ENCODE data around the gene KRT74. TPM values are rescaled to one million over a fixed set of nuclear protein-coding genes. Genes with fewer than 3 reads are reported as not detected.
"Not testable (repeated sequence)": the region's sequence is repeated elsewhere in the genome, so short reads cannot be mapped to it uniquely, and the experiment has no call there.

Gene KRT74
- total RNA-seq, 6 experiments from 2014 or later, result not detected

DNA sequence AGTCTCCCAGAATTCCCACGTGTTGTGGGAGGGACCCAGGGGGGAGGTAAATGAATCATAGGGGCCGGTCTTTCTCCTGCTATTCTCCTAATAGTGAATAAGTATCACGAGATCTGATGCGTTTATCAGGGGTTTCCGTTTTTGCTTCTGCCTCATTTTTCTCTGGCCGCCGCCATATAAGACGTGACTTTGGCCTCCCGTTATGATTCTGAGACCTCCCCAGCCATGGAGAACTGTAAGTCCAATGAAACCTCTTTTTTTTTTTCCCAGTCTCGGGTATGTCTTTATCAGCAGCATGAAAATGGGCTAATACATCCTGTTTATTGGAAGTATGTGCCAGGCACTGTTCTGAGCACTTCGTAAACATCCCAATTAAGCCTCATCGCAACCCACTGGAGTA, 26.8 kb upstream of the KRT74 start:
- no peak for ATAC-seq
- H3K36me3 ChIP-seq, result no peaks in the 10 kb centered on the region
- no peak for DNase-seq
- no peaks in the 10 kb centered on the region for H3K9me3 ChIP-seq
- peaks cover 0 to 9% of the 10 kb centered on the region in 2 donors for H3K27me3 ChIP-seq
- H3K4me1 ChIP-seq, result no peaks in the 10 kb centered on the region
- no peak overlapping the region for H3K27ac ChIP-seq
- 70% methylated on average over 11 of the region's 12 CpGs for WGBS (ENCODE audit: insufficient coverage, low coverage, low lambda C conversion rate, missing lambda C conversion rate)
- intact Hi-C loops (cut with DNase I), result no loop called here
- no peak for TF ChIP-seq POLR2A (IDR thresholded peaks at IDR 0.05)
- TF ChIP-seq, protein P1, sequence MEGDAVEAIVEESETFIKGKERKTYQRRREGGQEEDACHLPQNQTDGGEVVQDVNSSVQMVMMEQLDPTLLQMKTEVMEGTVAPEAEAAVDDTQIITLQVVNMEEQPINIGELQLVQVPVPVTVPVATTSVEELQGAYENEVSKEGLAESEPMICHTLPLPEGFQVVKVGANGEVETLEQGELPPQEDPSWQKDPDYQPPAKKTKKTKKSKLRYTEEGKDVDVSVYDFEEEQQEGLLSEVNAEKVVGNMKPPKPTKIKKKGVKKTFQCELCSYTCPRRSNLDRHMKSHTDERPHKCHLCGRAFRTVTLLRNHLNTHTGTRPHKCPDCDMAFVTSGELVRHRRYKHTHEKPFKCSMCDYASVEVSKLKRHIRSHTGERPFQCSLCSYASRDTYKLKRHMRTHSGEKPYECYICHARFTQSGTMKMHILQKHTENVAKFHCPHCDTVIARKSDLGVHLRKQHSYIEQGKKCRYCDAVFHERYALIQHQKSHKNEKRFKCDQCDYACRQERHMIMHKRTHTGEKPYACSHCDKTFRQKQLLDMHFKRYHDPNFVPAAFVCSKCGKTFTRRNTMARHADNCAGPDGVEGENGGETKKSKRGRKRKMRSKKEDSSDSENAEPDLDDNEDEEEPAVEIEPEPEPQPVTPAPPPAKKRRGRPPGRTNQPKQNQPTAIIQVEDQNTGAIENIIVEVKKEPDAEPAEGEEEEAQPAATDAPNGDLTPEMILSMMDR (IDR thresholded peaks at IDR 0.05), result no peak
- no peak overlapping the region for H3K4me3 ChIP-seq

DNA sequence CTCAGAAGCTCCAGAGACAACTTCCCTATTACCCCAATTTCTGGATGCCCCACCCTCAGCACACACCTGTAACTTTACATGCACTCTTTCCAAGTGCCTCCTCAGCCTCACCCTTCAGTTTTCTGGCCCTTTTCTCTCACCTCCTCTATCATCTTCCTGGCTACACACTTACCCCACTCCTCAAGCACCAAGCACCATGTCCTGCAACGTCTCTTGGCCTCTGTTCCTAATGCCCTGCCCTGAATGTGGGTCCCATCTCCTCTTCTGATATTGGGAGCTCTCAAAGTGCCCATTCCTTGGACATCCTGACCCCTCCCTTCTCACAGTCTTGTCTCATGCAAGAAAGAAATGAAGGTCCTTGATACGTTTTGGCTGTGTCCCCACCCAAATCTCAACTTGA, 26.4 kb upstream of the KRT74 start:
- 28% methylated on average over 2 of the region's 2 CpGs for WGBS (ENCODE audit: insufficient coverage, low coverage, low lambda C conversion rate, missing lambda C conversion rate)

GRCh38 chr12:52598966-52599365, 25.3 kb upstream of the KRT74 start:
- Histone ChIP-seq H3K4me3 (no peak overlapping the region), H3K9me3 (no peaks in the 10 kb centered on the region), H3K27me3 (peaks cover 0 to 9% of the 10 kb centered on the region in 2 donors), H3K27ac (no peak overlapping the region), H3K36me3 (no peaks in the 10 kb centered on the region), H3K4me1 (no peaks in the 10 kb centered on the region)
- WGBS (ENCODE audit: insufficient coverage, low coverage, low lambda C conversion rate, missing lambda C conversion rate), result 72% methylated on average over 5 of the region's 5 CpGs
- TF ChIP-seq, protein P1 (IDR thresholded peaks at IDR 0.05), result no peak
- TF ChIP-seq POLR2A (IDR thresholded peaks at IDR 0.05), result no peak
- intact Hi-C loops (cut with DNase I), result no loop called here
- DNase-seq (peak in 1 of 3 donors; percentile 36), ATAC-seq (no peak)

More for the DNA sequence above, 26.4 kb upstream of the KRT74 start:
- Histone ChIP-seq H3K36me3 (no peaks in the 10 kb centered on the region), H3K9me3 (no peaks in the 10 kb centered on the region), H3K27me3 (peaks cover 0 to 9% of the 10 kb centered on the region in 2 donors), H3K4me3 (no peak overlapping the region), H3K4me1 (no peaks in the 10 kb centered on the region), H3K27ac (no peak overlapping the region)
- intact Hi-C loops (cut with DNase I), result no loop called here
- ATAC-seq, result no peak
- no peak for DNase-seq
- TF ChIP-seq, protein P1 (IDR thresholded peaks at IDR 0.05), result no peak
- no peak for TF ChIP-seq POLR2A (IDR thresholded peaks at IDR 0.05)

DNA sequence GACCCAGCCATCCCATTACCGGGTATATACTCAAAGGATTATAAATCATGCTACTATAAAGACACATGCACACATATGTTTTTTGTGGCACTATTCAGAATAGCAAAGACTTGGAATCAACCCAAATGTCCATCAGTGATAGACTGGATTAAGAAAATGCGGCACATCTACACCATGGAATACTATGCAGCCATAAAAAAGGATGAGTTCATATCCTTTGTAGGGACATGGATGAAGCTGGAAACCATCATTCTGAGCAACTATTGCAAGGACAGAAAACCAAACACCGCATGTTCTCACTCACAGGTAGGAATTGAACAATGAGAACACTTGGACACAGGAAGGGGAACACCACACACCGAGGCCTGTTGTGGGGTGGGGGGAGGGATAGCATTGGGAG, 20.6 kb upstream of the KRT74 start:
- H3K4me1 ChIP-seq; H3K36me3 ChIP-seq; H3K4me3 ChIP-seq; intact Hi-C loops (cut with DNase I); H3K27me3 ChIP-seq; DNase-seq; H3K27ac ChIP-seq; ATAC-seq; H3K9me3 ChIP-seq: not testable (repeated sequence)
- 67% methylated on average over 4 of the region's 4 CpGs for WGBS (ENCODE audit: insufficient coverage, low coverage, low lambda C conversion rate, missing lambda C conversion rate)

DNA sequence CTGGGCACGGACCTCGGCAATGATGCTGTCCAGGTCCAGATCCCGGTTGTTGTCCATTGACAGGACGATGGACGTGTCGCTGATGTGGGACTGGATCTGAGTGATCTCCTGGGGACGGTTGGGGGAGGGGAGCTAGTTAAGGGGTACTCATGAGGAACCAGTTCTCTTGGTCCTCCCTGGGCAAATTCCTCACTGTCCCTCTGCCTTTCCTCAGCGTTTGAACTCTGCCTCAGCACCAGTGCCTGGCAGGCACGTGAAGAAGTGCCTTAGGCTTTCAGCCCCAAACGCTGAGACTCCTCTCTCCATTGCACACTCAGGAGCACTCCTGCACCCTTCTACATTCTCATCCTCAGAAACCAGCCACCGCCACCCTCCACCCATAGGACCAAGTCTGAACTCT, 17.9 kb upstream of the KRT74 start:
- intact Hi-C loops (cut with DNase I), result no loop called here
- 89% methylated on average over 3 of the region's 11 CpGs for WGBS (ENCODE audit: insufficient coverage, low coverage, low lambda C conversion rate, missing lambda C conversion rate)
- Histone ChIP-seq H3K27me3 (no peaks in the 10 kb centered on the region), H3K4me3 (no peak overlapping the region), H3K27ac (no peak overlapping the region), H3K9me3 (no peaks in the 10 kb centered on the region), H3K4me1 (no peaks in the 10 kb centered on the region), H3K36me3 (no peaks in the 10 kb centered on the region)
- peak in 1 of 4 donors; percentile 19 for ATAC-seq
- no peak for DNase-seq
- TF ChIP-seq POLR2A (IDR thresholded peaks at IDR 0.05), result no peak
- TF ChIP-seq, protein P1 (IDR thresholded peaks at IDR 0.05), result no peak
